DOHH2 (cell line): ENCODE data around the gene JPH2.
A peak's percentile ranks its signal among the peaks of the same experiment; 100 is the strongest.

Experiments
- H3F3A ChIP-seq: fragments of 200-600 bp; sonication (generic), shearing (Covaris generic); 2 replicates; pipeline ENCODE4 v1.6.0; 2016; ENCODE audit warnings: antibody characterized with exemption, mild to moderate bottlenecking; ENCODE audit not compliant: control insufficient read depth, insufficient read depth
- H3K27ac ChIP-seq: fragments of 200-600 bp; sonication (generic); 2 replicates; pipeline ENCODE4 v1.5.1; 2014; ENCODE audit warnings: low read depth, mild to moderate bottlenecking, low read length, moderate library complexity
- H3K27me3 ChIP-seq: fragments of 200-600 bp; sonication (generic); 2 replicates; pipeline ENCODE4 v1.6.1; 2014; ENCODE audit warnings: mild to moderate bottlenecking, low read length, mixed read lengths; ENCODE audit not compliant: control insufficient read depth
- H3K36me3 ChIP-seq: fragments of 200-600 bp; sonication (generic); 2 replicates; pipeline ENCODE4 v1.6.1; 2014; ENCODE audit warnings: mild to moderate bottlenecking, low read length, moderate library complexity, mixed read lengths; ENCODE audit not compliant: control insufficient read depth
- H3K4me1 ChIP-seq: fragments of 200-600 bp; sonication (generic); 2 replicates; pipeline ENCODE4 v1.6.1; 2014; ENCODE audit warnings: mild to moderate bottlenecking, low read length, mixed read lengths; ENCODE audit not compliant: control insufficient read depth
- H3K4me2 ChIP-seq: fragments of 200-600 bp; sonication (generic); 2 replicates; pipeline ENCODE4 v1.6.0; 2014; ENCODE audit warnings: mild to moderate bottlenecking, low read length, moderate library complexity
- H3K4me3 ChIP-seq: fragments of 200-600 bp; sonication (generic); 2 replicates; pipeline ENCODE4 v1.5.1; 2014; ENCODE audit warnings: mild to moderate bottlenecking, low read length, mixed read lengths
- H3K79me2 ChIP-seq: fragments of 200-600 bp; sonication (generic); 2 replicates; pipeline ENCODE4 v1.6.1; 2014; ENCODE audit warnings: mild to moderate bottlenecking, low read length, mixed read lengths; ENCODE audit not compliant: control insufficient read depth
- H3K9me2 ChIP-seq: fragments of 200-600 bp; sonication (generic); replicated peaks from 2 replicates; pipeline ENCODE4 v1.6.1; 2014; ENCODE audit warnings: mild to moderate bottlenecking, low read length, mixed read lengths; ENCODE audit not compliant: control insufficient read depth
- H3K9me3 ChIP-seq: fragments of 200-600 bp; sonication (generic); 2 replicates; pipeline ENCODE4 v1.6.1; 2014; ENCODE audit warnings: antibody characterized with exemption, low read length, mixed read lengths; ENCODE audit not compliant: control insufficient read depth, insufficient read depth
- H4K20me1 ChIP-seq: fragments of 200-600 bp; sonication (generic); 2 replicates; pipeline ENCODE4 v1.6.0; 2014; ENCODE audit warnings: low read depth, mild to moderate bottlenecking, antibody characterized with exemption, low read length, moderate library complexity; ENCODE audit not compliant: control insufficient read depth, insufficient read depth
- CTCF ChIP-seq: fragments of 200-600 bp; sonication (generic); IDR thresholded peaks from one replicate; pipeline ENCODE4 v1.5.1; 2014; ENCODE audit warnings: antibody characterized with exemption, mild to moderate bottlenecking, low read depth, low read length; ENCODE audit not compliant: poor library complexity, severe bottlenecking
- EZH2phosphoT487 ChIP-seq: fragments of 200-600 bp; sonication (generic); IDR thresholded peaks from 2 replicates; pipeline ENCODE4 v1.6.1; 2017; ENCODE audit warnings: borderline replicate concordance, mild to moderate bottlenecking, antibody characterized with exemption, low read length, moderate library complexity, mixed read lengths

The JPH2 gene

GRCh38 chr20:44217342-44218092, 30.5 kb upstream of the JPH2 start:
- Histone ChIP-seq H3K79me2 (no peaks in the 10 kb centered on the region), H3K9me2 (no peaks in the 10 kb centered on the region), H3K4me3 (no peak overlapping the region), H3F3A (0 out of 2 replicates have a peak, but pooled peaks cover 2% of the 10 kb centered on the region), H4K20me1 (no peaks in the 10 kb centered on the region), H3K36me3 (no peaks in the 10 kb centered on the region), H3K4me1 (peaks cover 18% of the 10 kb centered on the region), H3K4me2 (0 out of 2 replicates have a peak overlapping the region, but pooled peaks have one; percentile 13), H3K9me3 (no peaks in the 10 kb centered on the region), H3K27me3 (0 out of 2 replicates have a peak, but pooled peaks cover 4% of the 10 kb centered on the region), H3K27ac (no peak overlapping the region)
- TF ChIP-seq CTCF (peak; percentile 95), EZH2phosphoT487 (no peak)

- TF ChIP-seq CTCF: peak; percentile 86
- no peak for TF ChIP-seq EZH2phosphoT487
- peaks cover 4% of the 10 kb centered on the region for H3K79me2 ChIP-seq
- no peaks in the 10 kb centered on the region for H4K20me1 ChIP-seq
- H3F3A ChIP-seq: 0 out of 2 replicates have a peak, but pooled peaks cover 2% of the 10 kb centered on the region
- H3K36me3 ChIP-seq: peaks cover 1% of the 10 kb centered on the region
- no peaks in the 10 kb centered on the region for H3K9me3 ChIP-seq
- H3K27me3 ChIP-seq: 0 out of 2 replicates have a peak, but pooled peaks cover 4% of the 10 kb centered on the region
- H3K27ac ChIP-seq: no peak overlapping the region
- peaks cover 26% of the 10 kb centered on the region for H3K4me1 ChIP-seq
- H3K4me3 ChIP-seq: no peak overlapping the region
- no peaks in the 10 kb centered on the region for H3K9me2 ChIP-seq
- no peak overlapping the region for H3K4me2 ChIP-seq
Measured at GRCh38 chr20:44215125-44215524, 28.1 kb upstream of the JPH2 start.

- Histone ChIP-seq H4K20me1 (peaks cover 20% of the 10 kb centered on the region), H3K36me3 (peaks cover 11% of the 10 kb centered on the region), H3K79me2 (peaks cover 28% of the 10 kb centered on the region)
Measured at GRCh38 chr20:44212792-44213191, 25.8 kb upstream of the JPH2 start.

More at GRCh38 chr20:44212792-44213191, 25.8 kb upstream of the JPH2 start:
- TF ChIP-seq EZH2phosphoT487 (no peak), CTCF (no peak)
- Histone ChIP-seq H3K4me2 (no peak overlapping the region), H3K9me2 (no peaks in the 10 kb centered on the region), H3K27me3 (0 out of 2 replicates have a peak, but pooled peaks cover 4% of the 10 kb centered on the region), H3K27ac (no peak overlapping the region), H3K9me3 (no peaks in the 10 kb centered on the region), H3F3A (no peaks in the 10 kb centered on the region), H3K4me3 (no peak overlapping the region), H3K4me1 (peaks cover 29% of the 10 kb centered on the region)
